Stimulated activated CD8-positive, alpha-beta memory T cell treated with anti-CD3 and anti-CD28 coated beads, Interleukin-2, amount 100 ng/mL, for 1 hour (primary cell): Measurements from ENCODE around the gene ARHGAP8.
"Not testable (repeated sequence)": the region's sequence is repeated elsewhere in the genome, so short reads cannot be mapped to it uniquely, and the experiment has no call there.

Source experiments
- DNase-seq, 2 donors: peaks; one replicate each; pipeline ENCODE4 v3.0.0-alpha.2; 2020; ENCODE audit warnings: low read depth in 2 of 2

ARHGAP8 gene

DNA sequence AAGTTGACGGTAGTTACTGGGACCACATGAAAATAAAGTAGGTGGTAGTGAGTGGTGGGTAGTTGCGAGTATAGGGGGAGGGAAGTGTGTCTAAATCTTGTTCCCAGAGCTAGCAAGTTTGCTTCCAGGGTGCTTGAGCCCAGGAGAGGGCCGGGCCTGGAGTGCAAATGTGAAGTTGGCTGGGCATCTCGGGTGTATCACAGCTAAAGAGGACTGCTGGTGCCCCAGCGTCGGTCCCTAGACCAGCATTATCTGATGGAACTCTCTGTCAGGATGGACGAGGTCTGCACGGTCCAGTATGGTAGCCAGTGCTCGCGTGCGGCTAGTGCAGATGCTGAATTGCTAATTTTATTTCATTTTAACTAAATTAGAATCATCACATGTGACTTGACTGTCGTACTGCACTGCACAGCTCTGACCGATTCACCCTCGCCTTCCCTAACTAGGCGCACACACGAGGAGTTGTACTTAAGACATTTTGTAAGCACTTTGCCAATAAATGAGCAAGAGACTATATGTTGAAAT lies 75.4 kb downstream of the ARHGAP8 start:
- no peak for DNase-seq

DNA sequence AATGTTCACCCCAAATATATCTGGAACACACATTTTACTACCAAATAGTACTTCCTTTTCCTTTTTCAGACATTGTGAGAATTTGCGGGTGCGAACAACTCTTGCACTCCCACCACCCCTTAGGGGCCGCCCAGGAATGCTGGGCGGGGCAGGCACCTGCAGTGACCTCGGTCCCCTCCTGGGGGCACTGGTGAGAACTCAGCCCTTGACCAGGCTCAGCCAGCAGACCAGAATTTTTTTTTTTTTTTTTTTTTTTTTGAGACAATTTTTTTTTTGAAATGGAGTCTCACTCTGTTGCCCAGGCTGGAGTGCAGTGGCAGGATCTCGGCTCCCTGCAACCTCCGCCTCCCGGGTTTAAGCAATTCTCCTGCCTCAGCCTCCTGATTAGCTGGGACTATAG lies 75.8 kb downstream of the ARHGAP8 start:
- DNase-seq: no peak

DNA sequence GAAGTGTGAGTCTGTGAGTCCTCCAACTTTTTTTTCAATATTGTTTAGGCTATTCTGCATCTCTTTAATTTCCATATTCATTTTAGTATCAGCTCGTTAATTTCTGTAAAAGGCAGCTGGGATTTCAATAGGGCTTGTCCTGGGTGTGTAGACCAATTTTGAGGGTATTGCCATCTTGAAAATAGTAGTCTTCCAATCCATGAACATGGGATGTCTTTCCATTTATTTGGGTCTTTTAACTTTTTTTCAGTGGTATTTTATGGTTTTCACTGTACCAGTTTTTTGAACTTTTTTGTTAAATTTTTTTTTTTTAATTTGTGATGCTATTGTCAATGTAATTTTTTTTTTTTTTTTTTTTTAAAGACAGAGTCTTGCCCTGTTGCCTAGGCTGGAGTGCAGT lies 79.5 kb downstream of the ARHGAP8 start:
- no peak for DNase-seq

DNA sequence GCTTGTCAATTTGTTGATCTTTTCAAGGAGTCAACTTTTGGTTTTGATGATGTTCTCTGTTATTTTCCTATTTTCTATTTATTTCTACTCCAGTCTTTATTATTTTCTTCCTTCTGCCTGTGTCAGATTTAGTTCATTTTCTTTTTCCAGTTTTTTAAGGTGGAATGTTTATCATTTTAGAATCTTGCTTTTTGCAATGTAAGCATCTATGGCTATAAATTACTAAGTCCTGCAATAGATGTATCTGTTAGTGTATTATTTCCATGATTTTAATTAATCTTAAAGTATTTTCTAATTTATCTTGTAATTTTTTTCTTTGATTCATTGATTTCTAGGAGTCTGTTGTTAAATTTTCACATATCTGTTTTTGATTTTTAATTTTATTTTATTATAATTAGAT lies 81.7 kb downstream of the ARHGAP8 start:
- DNase-seq: no peak

DNA sequence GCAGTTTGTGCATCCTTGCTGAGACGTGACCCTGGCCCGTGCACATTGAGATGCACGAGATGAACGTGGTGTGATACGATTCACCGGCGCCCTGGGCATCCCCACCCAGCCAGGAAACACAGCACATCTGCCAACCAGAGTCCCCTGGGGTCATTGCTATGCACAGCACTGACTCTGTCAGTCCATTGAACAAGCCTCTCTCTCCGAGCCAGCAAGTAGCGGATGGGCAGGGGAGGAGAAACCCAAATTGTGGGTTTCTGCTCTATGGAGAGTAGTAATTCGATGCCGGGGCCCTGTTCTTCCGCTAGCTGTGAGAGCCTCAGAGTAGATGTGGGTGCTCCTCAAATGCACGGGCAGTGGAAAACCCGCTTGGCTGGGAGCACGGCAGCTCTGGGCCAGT lies 85.1 kb downstream of the ARHGAP8 start:
- DNase-seq: no peak

DNA sequence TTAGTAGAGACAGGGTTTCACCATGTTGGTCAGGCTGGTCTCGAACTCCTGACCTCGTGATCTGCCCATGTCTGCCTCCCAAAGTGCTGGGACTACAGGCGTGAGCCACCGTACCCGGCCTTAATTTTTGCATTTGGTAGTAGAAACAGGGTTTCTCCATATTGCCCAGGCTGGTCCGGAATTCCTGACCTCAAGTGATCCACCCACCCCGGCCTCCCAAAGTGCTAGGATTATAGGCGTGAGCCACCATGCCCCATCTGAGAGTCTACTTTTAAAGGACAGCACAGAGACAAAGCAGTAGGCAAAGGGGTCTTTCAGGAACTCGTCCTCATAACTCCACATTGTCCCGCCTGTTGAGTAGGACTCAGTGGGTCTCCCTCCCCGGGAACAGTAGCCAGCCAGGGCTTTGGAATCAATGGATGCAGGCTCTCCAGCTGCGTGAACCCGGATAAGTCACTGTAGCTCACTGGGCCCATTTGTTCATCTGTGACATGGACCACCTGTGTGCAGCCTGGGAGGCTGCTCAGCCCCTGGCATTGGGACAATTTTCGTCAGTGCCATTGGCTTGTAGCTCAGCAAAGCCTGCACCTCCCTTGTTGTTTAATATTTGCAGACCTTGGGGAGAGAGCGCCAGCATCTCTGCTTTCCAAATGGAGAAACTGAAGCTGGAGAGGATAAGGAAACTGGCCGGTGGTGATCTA lies 86.1 kb downstream of the ARHGAP8 start:
- DNase-seq: no peak

DNA sequence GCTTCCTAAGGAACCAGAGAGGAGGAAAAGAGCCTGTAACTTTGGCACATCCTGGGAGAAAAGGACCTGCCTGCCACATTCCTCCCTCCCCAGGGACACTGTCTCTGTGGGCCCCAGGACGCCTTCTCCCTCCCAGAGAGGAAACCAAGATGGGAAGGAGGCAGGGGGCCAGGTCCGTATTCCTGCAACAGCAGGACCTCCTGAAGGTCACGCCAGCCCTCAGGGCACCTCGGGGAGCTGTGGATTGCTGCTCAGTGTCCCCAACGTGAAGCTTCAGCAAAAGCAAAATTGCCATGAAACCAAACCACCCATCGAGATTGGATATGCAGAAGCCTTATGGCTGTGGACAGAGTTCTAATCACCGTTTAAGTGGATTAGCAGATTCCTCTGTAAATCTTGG lies 86.7 kb downstream of the ARHGAP8 start:
- DNase-seq: no peak

DNA sequence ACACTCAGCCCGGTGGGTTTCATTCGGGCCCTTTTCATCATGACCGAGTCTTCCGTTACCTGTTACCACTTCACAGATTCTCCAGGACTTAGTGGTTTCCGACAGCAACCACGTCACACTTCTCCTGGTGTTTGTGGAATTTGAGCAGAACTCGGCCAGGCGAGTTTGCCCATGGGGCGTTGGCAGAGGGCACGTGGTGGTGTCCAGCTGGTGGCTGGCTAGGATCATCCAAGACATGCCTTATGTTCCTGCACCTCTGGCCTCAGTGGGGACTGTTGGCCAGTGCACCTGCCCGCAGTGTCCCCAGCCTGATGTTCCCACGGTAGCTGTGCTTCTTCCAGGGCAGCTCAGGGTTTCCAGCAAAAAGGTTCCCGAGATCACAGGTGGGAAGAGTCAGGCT lies 87.3 kb downstream of the ARHGAP8 start:
- no peak for DNase-seq

DNA sequence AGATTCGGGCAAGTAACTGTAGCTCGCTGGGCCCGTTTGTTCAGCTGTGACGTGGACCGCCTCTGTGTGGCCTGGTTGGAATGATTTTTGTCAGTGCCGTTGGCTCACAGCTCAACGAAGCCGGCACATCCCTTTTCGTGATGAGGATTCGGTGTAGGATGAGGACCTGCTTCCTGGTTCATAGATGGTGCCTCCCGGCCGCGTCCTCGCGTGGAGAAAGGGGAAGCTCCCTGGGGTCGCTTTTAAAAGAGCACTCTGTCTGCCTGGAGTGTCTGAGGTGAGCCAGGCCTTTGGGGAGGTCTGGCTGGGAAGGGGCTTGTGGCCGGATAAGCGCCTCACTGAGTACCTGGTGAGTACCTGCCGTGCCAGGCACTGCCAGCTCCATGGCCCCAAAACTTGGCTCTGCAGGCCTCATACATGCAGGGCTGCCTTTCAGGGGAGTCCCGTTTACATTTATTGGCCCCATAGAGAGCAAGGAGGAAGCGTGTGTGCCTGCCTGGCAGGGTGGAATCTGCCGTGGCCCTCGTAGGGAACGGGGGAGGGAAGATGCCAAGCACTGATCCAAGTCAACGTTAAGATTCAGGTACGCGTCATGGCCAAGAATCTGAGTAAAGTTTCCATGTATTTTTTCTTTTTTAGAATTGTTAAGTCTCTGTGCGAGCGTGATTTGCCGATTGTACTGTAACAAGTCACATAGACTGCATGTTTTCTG lies 88.4 kb downstream of the ARHGAP8 start:
- no peak for DNase-seq

DNA sequence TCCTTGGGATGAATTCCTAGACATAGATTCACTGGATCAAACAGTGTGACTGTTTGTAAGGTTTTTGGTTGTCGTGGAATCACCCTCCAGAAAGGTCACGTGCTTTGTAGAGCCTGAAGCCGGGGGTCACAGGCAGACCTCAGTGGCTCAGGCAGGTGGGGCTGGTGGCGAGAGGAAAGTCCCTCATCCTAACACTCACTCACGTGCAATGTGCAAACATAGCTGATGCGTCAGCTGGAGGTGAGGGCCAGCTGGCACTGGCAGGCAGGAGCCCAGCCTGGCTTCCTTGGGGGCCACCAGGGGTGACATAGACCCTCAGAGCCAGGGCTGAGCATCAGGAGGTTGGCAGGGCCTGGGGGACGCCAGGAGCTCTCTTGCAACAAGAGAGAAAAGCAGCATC lies 90.0 kb downstream of the ARHGAP8 start:
- no peak for DNase-seq

DNA sequence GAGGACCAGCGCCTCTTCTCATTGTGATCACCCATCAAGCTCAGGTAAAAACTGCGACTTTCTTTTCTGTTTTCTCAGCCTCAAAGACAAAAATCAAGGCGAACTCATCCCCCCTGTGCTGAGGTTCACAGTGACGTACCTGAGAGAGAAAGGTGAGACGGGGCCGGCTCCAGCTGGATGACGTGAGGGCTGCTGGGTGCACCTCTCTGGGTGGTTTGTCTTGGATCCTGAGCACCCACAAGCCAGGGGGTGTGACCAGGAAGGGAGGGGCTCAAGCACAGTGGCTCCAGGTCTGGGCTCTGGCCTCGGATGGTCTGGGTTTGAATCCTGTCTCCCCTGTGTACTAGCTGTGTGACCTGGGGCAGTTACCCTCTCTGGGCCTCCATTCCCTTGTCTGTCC lies 92.8 kb downstream of the ARHGAP8 start:
- no peak for DNase-seq

DNA sequence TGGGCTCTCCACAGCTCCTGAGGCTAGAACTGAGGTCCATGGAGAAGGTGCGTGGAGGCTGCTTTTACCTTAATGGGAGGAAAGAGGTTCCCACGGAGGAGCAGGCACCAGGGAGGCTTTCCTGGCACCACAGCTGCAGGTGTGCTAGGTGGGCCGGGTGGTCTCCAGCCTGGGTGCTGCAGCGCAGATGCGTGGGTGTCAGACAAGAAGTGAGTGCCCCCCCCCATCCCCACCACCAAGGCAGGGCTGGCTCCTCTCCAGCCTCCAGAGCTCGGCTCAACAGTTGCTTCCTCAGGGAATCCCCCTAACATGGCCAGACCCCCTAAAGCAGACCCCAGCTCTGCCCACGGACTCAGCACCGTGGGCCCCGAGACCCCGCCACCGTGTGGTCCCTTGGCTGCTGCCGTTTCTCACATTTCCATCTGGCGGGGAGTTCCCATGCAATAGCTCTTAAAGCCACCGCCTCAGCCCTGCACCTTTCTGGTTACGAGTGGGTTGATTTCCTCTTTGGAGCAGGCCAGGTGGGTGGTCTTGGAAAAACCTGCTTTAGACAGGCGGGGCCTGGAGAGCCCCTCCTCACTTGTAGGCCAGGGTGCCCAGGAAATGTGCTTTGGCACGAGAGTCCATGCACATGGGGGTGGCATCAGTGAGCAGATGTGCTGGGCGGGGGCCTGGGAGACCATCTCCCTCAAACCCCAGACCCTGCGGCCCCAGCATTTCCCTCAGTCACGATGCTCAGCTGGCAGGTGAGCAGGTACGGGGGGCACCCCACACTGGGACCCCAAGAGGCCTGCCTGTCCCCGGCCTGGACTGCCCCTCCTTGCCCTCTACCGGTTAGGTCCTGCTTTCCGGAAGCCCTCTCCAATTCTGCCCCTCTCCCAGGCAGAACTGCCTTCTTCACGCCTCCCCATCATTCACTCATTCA lies 93.7 kb downstream of the ARHGAP8 start:
- DNase-seq: no peak

DNA sequence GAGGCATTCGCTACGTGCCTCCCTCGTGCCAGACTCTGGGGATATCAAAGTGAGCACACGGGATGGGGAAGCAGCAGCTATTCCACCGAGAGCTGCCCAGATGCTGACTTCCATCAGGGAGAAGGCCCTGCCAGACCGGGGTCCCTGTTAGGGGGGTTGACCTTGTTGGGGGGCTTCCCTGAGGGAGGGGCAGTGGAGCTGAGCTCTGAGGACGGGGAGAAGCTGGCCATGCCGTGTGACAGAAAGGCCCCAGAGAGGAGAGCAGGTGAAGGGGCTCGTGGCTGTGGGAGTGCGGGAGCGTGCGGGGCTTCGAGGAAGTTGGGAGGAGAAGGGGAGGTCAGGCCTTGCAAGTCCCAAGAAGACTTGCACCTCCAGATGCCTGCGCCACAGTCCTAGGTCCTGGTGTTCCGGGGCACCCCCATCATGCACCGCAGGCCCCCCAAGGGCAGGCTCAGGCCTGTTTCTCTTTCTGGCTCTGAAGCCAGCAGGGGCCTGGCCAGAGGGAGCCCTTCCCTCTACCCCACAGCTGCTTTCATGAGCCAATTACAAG lies 94.4 kb downstream of the ARHGAP8 start:
- DNase-seq: no peak

DNA sequence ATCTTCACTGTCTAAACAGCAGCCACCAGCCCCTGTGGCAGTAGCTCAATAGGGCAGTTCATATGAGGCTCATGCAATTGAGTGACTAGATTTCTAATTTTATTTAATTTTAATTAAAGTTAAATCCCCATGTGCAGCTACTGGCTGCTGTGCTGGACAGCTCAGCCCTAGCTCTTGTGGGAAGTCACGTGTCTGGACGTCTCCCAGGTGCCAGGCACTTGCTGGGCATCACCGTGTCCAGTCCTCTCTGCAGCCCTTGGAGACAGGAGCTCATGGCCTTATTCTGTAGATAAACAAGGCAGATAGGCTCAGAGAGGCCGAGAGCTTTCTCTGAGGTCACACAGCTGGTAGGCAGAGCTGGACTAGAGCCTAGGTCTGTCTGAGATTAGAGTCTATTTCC lies 95.0 kb downstream of the ARHGAP8 start:
- no peak for DNase-seq

DNA sequence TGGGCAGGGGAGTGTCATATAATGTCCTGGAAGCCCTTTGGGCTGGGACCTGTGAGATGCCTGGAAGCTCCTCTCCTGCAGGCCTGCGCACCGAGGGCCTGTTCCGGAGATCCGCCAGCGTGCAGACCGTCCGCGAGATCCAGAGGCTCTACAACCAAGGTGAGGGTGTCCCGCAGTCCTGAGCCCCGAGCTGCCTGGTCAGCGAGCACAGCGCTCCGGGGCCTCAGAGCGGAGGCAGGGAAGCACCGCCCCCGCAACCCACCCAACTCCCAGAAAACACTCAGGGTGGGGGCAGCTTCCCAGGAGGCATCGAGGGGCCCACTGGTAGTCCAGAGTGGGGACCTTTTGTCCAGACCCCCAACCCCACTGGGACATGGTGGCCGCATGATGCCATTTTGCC lies 95.5 kb downstream of the ARHGAP8 start:
- DNase-seq: no peak

DNA sequence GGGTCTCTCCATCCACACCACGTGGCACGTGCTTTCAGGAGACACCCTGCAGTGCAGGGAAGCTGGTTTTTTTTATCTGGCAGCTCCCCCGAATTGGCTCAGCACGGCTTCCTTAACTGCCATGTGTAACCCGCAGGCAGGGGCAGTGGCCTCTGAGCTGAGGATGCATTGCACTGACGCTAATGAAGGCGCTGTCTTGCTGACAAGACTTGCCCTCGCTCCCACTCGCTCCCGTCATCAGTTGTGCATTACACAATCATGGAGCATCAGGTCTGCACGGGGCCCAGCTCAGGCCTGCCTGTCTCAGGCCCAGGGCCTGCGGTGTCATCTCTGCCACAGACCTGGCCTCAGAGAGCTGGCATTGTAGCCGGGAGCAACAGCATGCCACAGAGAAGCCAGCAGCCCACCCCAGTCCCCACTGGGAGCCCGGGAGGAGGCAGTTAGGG lies 95.9 kb downstream of the ARHGAP8 start:
- no peak for DNase-seq

DNA sequence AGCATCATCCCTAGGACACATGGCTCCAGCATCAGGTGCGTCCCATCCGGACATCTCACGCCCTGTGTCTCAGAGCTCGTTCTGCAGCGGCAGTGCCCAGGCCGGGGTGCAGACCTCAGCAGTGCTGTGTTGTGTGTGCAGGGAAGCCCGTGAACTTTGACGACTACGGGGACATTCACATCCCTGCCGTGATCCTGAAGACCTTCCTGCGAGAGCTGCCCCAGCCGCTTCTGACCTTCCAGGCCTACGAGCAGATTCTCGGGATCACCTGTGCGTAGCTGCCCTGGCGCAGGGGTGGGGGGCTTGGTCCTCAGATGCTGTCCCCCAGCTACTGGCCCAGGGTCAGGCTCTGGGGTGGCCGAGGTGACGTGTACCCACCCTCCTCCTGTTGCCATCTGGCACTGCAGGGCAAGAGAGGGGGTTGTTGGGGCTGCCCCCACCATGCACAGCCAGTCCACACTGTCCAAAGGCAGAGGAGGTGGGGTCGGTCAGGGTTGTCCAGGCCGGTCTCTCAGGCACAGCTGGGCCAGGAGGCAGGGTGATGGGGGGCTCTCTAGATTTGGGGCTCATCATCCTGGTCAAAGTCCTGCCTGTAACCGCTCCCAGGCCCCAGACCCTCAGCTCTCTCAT lies 96.5 kb downstream of the ARHGAP8 start:
- no peak for DNase-seq

DNA sequence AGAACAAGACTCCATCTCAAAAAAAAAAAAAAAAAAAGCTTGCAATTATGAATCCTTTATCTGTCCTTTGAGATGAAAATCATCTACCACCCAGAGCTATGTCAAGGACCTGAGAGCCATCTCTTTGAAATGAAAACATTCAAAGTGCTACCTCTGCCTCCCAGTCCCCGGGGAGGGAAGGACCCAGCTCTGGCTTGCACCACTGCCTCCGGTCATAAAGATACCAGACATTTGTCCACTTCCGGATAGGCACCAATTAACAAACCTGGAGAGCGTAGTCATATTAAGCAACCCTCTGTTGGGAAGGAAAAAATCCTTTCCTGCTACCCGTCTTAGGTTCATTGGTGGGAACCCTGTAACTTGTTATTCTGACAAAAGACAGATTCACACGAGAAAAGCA lies 98.6 kb downstream of the ARHGAP8 start:
- no peak for DNase-seq

DNA sequence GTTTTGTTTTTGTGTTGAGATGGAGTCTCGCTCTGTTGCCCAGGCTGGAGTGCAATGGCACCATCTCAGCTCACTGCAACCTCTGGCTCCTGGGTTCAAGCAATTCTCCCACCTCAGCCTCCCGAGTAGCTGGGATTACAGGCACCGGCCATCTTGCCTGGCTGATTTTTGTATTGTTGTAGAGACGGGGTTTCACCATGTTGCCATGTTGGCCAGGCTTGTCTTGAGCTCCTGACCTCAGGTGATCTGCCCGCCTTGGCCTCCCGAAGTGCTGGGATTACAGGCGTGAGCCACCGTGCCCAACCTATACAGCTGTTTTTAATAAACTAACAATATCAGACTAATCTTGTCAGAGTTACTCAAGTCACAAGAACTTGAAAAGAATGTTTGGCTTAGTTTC lies 102.3 kb downstream of the ARHGAP8 start:
- not testable (repeated sequence) for DNase-seq

DNA sequence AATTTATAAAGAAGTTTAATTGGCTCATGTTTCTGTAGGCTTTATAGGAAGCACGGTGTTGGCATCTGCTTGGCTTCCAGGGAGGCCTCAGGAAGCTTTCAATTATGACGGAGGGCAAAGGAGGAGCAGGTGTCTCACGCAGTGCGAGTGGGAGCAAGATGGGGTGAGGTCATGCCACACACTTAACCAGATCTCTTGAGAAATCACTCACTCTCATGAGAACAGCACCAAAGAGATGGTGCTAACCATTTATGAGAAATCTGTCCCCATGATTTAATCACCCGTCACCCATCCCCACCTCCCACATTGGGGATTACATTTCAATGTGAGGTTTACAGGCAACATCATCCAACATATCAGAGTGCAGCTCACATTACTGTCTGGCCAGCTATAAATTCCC lies 103.5 kb downstream of the ARHGAP8 start:
- DNase-seq: no peak

DNA sequence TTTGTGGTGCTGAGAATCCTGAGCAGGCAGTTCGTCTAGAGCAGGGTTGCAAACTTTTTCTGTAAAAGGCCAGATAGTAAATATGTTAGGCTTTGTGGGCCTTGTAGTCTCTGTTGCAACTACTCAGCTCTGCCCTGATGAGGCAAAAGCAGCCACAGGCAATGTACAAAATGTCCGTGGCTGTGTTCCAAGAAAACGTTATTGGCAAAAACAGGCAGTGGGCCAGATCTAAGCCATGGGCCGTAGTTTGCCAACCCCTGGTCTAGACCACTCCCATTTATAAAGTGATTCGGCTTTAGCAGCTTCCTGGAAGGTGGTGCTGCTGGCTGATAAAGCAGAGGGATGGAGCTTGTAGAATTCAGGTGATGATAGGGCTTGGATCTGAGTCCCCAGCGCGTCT lies 106.4 kb downstream of the ARHGAP8 start:
- DNase-seq: not testable (repeated sequence)

DNA sequence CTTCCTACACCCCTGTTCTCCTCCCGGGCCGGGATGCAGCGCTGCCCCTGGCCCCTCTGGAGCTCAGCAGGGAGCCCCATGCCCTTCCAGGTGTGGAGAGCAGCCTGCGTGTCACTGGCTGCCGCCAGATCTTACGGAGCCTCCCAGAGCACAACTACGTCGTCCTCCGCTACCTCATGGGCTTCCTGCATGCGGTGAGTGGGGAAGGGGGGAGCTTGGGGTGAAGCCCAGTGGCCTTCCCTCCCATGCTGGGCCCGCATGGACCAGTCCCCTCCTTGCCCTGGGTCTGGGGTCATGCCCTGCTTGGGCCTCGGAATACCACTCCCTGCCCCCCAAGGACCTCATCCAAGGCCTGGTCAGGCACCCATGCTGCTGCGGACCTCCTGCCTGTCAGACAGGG lies 107.3 kb downstream of the ARHGAP8 start:
- no peak for DNase-seq
